NCI-H2107 treated with DMSO at 0.1 percent for 48 hours (cell line): ENCODE measurements around the gene VCPKMT.

Experiments used
- DNase-seq: peaks from one replicate; lab custom pipeline; 2025; ENCODE audit not compliant: unreplicated experiment; lab: John Stamatoyannopoulos, UW

Gene VCPKMT

GRCh38 chr14:50068496-50068895, 47.9 kb downstream of the VCPKMT start:
- DNase-seq = no peak

DNA sequence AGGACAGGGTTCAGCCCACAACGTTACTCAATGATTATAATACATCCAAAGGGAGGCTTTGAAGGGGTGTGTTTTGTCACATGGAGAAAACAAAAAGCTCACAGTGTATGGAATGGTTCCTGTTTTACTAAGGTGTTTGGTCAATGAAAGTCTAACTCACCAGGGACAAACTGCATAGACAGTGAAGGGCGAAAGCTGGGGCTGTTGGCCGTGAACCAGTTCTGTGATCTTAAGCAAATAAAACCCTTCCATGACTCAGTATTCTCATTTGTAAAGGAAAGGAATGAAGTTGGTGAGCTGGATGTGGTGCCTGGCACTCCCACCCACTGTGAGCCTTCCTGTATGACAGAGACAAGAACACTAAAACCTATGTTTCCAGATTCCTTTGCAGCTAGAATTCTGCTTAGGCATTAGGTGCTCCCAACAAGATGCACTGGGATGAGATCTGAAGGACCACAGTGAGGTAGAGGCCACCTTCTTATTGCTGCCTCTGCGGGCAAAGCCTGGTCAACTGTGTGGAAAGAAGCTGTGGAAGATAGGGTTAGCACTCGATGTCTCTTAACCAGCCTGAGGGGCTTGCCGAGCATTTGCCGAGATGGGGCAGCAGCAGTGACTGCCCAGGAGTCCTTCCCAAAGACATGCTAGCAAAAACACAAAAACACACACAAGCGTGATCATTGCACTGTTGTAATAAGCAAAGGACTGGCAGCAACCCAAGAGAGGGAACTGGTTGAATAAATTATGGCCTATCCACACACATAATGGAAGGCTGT, 48.5 kb downstream of the VCPKMT start:
- no peak for DNase-seq

GRCh38 chr14:50065583-50065982, 50.8 kb downstream of the VCPKMT start:
- DNase-seq = no peak

GRCh38 chr14:50064993-50065392, 51.4 kb downstream of the VCPKMT start:
- DNase-seq = no peak

DNA sequence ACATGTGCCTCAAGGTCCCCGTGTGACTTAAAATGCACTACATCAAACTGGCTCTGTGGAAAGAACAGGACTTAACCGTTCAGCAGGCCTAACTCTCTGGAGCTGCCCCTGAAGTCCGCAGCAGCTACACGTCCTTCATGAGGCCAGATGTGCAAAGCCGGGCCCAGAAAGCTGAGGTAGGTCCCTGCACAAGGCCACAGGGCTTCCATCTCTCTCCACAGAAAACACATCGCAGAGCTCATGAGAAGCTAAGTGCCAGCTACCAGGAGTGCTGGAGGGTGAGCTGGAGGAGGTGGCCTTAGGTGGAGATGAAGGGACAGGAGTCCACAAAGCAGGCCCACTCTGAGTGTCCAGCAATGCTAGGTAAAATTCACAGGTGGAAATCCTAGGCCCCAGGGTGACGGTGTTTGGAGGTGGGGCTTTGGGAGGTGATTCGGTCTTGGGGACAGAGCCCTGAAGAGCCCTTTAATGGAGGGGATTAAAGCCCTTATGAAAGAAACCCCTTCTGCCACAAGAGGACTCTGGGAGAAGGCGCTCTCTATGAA, 52.4 kb downstream of the VCPKMT start:
- DNase-seq = no peak

- no peak for DNase-seq
These were observed 53.8 kb downstream of the VCPKMT start for GRCh38 chr14:50062438-50063085.

- DNase-seq = no peak
These were observed 54.5 kb downstream of the VCPKMT start for GRCh38 chr14:50061664-50062437.

DNA sequence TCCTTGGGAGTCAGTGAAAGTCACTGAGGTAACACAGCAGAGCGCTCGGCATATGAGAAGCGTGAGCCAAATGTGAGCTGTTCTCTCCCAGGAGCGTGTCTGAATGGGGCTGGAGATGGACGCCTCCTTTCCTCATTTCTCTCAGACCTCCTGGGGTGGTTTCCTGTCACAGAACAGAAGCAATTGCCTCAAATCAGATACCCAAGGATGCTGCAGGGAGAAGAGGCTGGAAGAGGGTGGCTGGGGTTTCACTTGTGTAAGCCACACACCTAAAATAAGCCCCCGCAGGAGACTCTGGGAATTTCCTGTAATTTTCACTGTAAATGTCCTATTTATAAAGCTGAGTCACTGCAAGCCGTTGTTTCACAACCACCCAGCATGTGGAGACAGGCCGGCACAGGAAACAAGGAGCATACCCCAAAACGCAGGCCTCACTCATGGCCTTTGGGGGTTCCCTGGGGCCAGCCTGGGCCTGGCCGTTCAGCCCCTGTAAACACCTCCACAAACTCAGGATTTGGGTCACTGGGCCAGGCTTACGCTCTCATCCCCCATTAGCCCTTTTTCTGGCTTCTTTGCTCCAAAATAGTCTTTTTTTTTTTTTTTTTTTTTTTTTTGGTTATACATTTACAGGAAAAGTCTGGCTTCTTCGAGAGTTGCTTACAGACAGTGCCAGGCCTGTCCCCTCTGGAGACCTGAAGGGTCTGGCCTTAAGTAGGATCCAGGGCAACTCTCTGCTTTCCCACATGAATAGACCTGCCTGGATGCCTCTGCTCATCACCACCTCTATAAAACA, 55.3 kb downstream of the VCPKMT start:
- DNase-seq = no peak

DNA sequence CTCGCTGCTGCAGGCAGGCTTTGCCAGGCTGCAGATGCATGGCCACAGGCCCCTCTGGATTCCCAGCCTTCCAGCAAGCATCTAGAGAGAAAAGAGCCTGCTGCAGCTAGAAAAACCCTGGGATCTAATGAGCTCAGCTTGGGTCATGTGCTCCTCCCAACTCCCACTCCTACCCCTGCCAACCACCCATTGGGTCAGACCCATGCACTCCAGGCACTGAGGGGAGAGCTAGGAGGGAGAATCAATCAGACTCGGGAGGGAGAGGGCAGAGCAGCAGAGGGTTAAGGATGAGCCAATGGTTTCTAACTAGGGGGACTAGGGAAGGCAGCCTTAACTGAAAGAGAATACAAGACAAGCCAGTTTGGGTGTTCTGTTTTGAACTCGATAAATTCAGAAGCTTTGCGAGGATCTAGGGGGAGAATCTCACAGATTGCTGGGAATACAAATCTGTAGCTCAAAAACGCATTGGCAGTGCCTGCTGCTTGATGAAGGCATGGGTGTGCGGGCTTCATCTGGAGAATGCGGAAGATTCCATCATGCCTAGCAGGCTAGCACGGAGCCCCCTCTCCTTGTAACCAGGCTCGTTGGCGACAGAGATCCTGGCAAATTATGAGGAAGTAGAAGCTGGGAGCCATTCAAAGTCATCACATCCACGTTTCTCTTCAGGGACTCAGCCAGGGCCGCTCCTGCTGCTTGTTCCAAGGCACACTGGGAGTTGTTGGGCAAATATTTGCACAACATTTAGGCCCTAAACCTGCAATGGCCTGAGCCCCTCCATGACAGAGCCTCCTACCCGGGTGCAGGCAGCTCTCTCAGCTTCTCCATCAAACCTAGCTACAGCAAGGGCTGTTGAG, 56.4 kb downstream of the VCPKMT start:
- DNase-seq = no peak
